ENCODE measurements around the gene IFIT1B.

IFIT1B gene

DNA sequence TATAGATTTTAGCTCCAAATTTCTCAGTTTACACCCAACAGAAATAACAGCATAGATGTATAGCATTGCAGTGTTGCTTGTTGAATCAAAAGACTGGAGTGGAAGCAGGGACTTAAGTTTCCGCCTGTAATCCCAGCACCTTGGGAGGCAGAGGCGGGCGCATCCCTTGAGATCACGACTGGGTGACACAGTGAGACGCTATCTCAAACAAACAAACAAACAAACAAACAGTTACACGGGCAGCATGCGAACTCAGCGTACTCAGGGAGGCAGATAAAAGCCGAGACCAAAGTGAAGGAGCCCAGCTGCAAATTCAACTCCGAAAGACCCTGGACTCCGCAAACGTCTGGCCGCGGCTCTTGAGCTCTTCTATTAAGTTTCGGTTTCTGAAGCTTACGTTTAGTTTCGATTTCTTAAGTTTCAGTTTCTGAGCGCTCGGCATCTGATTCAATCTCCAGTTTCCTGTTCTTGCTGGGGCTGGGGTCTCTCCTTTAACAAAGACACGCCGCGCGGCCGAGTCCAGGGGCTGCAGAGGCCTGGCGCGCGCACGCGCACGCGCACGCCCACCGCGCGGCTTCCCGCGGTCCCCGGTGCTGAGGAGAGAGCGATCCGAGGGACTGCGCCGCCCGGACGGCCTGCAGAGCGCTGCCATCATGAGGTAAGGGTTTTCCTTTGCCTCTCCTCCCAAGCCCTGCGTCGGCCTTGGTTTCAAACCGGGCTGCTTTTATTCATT is 36.5 kb downstream of the IFIT1B start, which contains the start of gene IFIT5:
Gene IFIT5, plus strand, starts transcription at position 423 of the 733 bp plus-strand sequence. Its CDS starts 231 bp downstream, at position 654.
- DNase-seq (ENCODE audit: low read depth): peak; percentile 47

DNA sequence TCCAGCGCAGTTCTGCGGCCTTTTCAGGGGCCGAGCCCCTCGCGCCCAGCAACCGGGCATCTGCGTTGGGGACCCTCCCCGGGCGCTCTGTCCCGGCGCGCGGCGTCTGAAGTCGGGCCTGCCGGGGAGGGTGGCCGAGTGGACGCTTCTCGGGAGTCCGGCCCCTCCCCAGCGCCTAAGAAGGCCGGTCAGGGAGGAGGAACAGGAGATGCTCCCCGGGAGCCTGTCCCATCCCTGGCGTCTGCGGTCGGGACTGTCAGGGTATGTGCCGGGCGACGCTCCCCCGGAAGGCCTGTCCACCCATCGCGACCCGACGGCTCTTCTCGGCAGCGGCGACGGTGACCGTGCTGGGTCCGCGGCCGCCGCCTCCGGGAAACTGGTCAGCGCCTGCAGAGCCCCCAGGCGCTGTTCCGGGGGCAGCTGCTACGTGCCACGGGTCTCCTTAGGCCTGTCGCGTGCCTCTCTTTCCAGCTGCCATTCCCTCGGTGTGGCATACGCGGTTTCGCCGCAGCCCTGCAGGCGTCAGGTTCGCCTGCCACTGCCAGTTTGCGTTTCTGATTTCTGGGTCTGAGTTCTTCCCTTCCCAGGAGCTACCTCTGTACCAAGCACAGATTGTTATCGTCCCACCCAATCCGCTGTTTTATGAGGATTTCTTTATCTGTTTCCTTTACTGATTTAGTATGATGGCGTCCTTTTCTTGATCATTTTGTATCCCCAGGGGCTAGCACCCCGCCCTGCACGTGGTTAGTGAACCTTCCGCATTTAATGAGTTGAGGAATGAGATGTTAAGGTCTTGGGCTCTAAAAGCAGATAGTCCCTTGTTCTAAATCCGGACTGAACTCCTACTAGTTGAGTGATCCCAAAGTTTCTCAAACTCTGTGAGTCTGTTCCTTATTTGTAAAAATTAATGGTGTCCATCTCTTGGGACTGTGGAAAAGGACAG is 37.3 kb downstream of the IFIT1B start:
- no peak for DNase-seq (ENCODE audit: low read depth)

DNA sequence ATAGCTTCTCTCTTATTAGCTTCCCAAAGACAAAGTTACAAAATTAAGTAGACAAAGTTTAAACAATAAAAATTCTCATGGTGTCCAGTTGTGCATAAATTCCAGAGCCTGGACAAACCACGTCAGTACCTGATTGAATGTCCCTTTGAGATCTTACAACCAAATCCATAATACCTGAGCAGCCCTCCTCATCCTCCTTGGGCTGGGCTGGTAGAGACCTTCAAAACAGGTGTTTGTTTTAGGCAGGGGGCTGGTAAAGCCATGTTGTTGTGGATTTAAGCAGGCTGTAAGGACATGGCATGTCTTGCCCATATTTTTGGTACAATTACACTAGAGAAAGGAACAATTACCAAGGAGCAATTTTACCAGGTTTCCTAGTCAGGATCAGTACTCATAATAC is 38.6 kb downstream of the IFIT1B start:
- DNase-seq (ENCODE audit: low read depth): no peak

DNA sequence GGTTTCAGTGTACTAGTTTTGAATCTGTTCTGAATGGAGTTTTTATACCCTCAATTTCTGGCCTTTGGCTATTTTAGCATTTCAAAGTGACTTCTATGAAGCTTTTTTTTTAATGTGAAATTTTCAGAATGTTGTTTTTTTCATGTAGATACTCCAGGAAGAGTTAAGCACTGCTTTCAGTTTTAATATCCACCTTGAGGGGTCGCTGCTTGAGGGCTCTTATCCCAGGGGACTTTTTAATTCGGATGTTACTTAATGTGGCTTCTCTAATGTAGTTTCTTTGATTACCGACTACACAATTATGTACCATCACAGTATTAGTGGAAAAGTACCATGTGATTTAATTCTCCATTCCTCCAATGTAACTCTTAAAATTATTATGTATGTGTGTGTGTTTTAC is 41.7 kb downstream of the IFIT1B start:
- DNase-seq (ENCODE audit: low read depth): no peak

DNA sequence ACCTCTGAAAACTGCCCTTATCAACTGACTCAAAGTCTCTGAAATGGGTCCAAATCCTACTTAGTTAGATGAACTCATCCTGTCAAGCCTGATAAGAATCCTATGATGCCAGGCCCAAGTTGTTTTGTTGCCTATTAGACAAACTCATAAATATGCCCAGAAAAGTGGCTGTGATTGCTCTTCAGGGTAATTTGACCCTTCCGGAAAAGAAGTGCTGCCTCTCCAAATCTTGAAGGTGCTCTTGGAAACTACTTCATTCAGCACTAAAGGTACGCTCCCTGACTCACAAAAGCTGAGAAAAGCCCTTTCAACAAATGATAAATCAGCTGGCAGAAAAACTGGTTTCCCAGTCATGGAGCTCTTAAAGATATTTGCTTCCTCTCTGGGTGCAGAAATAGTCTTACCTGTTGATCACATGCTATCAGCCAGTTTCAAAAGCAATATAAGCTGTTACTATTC is 43.2 kb downstream of the IFIT1B start:
- DNase-seq (ENCODE audit: low read depth): no peak

DNA sequence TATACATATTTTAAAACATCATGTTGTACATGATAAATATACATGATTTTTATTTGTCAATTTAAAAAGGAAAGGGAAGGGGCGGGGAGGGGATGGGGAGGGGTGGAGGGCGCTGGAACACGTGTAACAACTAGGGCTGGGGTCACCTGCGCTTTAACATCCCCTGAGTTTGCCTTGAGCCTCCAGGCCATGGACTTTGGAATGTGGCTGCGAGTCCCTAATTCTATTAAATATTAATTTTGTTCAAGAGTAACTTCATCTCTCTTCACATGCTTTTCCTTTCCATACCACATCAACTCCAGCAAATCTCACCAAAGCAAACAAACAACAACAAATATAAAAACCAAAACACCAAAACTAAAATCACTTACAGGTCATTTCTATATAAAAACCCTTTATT is 47.1 kb downstream of the IFIT1B start:
- DNase-seq (ENCODE audit: low read depth): no peak

DNA sequence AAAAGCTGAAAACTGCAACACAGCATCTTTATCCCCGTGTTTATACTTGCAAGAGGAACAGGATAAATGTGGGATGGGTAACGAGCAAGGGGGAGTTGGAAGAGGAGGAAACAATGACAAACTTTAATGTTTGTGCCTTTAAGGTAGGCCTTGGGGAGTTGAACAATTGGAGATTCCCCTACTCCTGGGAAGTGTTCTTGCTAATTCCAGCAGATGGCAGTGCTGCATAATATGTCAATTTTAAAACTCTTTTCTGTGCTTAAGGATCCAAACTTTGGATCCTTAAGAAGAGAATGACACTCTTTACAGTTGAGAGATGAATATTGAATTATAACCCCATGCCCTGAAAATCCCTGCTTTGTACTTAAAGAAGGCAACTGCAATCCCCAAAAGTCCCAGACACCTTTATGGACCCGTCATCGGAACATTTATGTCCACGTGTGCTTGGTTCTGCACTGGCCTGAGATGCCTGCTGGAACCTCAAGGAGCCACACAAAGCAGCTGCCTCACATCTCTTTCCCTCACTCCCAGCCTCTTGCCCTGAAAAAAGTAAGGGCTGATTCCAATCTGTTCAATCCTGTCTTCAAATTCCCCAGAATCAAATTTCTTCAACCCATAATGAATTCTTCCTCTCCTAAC is 48.5 kb downstream of the IFIT1B start:
- DNase-seq (ENCODE audit: low read depth): peak; percentile 57

DNA sequence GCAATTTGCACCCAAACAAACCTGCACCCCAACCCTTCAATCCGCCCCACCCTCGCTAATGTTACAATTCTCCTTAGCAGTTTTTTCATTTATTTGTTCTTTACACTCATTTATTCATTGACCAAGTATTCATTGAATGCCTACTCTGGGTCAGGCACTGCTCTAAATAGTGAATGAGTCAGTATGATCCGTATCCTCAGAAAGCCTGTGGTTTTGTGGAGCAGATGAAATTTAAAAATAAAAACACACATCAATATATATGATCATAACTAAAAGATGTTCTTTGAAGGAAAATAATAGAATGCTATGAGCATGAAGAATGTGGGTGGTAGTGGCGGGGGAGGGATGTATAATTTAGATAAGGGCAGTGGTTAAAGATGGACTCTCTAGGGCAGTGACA is 49.8 kb downstream of the IFIT1B start:
- DNase-seq (ENCODE audit: low read depth): peak; percentile 49

DNA sequence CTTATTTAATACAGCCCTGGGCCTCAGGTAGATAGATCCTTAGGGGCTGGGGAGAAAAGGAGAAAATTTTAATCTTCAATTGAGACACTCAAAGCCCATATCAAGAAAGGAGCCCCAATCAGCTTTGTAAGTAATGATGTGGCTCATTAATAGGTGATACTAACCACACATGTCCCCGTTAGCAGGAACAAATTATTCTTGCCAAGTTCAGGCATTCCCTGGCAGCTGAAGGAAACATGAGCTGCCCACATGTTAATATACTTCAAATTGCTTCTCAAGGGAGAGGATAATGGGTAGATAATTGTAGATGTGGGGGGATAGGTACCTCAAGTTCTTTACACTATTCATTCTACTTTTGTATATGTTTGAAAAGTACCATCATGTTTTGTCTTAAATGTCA is 51.0 kb downstream of the IFIT1B start:
- DNase-seq (ENCODE audit: low read depth): no peak

DNA sequence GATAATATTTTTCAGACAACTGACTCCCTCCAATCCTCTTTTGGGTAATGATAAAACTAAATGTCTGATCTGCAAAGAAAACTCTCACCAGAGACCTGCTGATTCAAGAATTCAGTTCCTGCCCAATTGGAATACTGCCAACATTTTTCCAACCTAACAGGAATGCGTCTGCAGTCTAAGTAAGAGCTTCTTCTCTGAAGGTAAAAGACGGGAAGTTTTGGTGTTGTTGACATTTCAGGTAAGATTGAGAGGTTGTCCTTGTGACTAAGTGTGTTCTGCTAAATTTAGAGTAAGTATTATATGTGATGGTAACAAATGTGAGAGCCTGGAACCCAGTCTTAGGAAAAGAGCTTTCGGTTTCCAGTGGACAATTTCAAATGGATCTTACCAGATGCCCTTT is 54.1 kb downstream of the IFIT1B start:
- DNase-seq (ENCODE audit: low read depth): no peak
